ENCODE data around the gene TMEM86B.

GRCh38 chr19:55248704-55249103, 20.1 kb upstream of the TMEM86B start:
- TF ChIP-seq CTCF (IDR thresholded peaks at IDR 0.05; ENCODE audit: low read depth, low read length, poor library complexity, severe bottlenecking) (no peak), EZH2phosphoT487 (IDR thresholded peaks at IDR 0.05; ENCODE audit: borderline replicate concordance, low read length) (no peak)
